ELF-1 (cell line): Measurements from ENCODE around the gene KCNG1.
A peak's percentile ranks its signal among the peaks of the same experiment; 100 is the strongest.
"Not testable (repeated sequence)": the region's sequence is repeated elsewhere in the genome, so short reads cannot be mapped to it uniquely, and the experiment has no call there.

ENCODE experiments used
- DNase-seq: peaks from one replicate; pipeline ENCODE4 v3.0.0-alpha.2; 2016; ENCODE audit warnings: low read depth, low spot score

Gene KCNG1

GRCh38 chr20:50987493-50988210, 35.3 kb downstream of the KCNG1 start:
- DNase-seq: peak; percentile 91

DNA sequence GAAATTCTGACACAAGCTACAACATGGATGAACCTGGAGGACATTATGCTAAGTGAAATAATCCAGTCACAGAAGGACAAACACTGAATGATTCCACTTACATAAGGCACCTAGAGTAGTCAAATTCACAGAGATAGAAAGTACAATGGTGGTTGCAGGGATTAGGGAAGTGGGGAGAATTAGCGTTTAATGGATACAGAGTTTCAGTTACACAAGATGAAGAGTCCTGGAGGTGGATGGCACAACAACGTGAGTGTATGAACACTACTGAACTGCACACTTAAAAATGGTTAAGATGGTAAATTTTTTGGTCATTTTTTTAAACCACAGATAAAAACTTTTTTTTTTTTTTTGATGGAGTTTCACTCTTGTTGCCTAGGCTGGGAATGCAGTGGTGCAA, 39.6 kb downstream of the KCNG1 start:
- DNase-seq: no peak

DNA sequence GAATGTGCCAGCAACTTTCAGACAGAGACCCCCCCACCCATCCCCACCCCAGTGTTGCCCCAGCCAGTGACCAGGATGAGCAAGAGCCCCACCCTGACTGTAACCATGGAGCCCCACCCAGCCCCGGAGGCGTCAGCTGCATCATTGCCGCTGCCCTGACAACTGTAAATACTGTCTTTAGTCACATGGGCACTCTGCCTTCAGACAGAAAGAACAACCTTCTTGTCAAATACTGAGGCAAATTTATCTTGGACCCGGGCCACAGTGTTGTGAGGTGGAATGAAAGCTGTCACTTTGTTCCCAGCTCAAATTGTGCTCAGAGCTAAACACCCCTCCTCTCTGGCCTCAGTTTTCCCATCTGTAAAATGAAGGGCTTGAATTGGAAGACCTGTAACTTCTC, 40.5 kb downstream of the KCNG1 start:
- peak; percentile 47 for DNase-seq

DNA sequence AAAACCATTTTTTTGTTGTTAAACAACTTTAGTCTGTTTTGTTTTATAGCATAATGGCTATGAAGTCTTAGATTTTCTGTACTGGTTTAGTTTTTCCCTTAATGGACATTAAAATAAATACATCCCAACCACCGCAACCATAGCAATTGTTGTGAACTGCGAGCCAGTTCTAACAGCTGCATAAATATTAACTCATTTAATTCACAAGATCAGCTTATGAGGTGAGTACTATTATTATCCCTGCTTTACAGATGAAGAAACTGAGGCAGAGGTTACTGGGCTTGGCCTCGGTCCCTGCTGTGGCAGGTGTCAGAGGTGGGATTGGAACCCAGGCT, 41.2 kb downstream of the KCNG1 start:
- DNase-seq: no peak

- peak; percentile 77 for DNase-seq
Measured at GRCh38 chr20:50980851-50981713, 41.8 kb downstream of the KCNG1 start.

- no peak for DNase-seq
Measured at GRCh38 chr20:50980071-50980681, 42.7 kb downstream of the KCNG1 start.

DNA sequence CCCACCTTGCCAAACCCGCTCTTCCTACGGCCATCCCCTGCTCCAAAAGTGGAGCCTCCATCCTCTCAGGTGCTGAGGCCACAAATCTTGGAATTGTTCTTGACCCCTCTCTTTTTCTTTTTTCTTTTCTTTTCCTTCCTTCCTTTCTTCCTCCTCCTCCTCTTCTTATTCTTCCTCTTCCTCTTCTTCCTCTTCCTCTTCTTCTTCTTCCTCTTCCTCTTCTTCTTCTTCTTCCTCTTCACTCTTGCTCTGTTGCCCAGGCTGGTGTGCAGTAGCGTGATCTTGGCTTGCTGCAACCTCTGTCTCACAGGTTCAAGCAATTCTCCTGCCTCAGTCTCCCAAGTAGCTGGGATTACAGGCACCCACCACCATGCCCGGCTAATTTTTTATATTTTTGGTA, 44.4 kb downstream of the KCNG1 start:
- DNase-seq: not testable (repeated sequence)

- peak; percentile 77 for DNase-seq
Measured at GRCh38 chr20:50977066-50978021, 45.6 kb downstream of the KCNG1 start.

- no peak for DNase-seq
Measured at GRCh38 chr20:50975701-50976330, 47.1 kb downstream of the KCNG1 start.

DNA sequence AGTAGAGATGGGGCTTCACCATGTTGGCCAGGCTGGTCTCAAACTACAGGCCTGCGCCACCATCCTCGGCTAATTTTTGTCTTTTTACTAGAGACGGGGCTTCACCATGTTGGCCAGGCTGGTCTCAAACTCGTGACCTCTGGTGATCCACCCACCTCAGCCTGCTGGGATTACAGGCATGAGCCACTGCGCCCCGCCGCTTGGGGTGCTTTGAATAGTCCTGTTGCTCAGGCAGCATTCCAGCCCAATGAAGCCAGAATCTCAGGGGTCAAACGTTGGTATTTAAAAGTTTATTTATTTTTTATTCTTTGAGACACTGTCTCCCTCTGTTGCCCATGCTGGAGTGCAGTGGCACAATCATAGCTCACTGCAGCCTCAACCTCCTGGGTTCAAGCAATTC, 53.0 kb downstream of the KCNG1 start:
- DNase-seq: no peak

DNA sequence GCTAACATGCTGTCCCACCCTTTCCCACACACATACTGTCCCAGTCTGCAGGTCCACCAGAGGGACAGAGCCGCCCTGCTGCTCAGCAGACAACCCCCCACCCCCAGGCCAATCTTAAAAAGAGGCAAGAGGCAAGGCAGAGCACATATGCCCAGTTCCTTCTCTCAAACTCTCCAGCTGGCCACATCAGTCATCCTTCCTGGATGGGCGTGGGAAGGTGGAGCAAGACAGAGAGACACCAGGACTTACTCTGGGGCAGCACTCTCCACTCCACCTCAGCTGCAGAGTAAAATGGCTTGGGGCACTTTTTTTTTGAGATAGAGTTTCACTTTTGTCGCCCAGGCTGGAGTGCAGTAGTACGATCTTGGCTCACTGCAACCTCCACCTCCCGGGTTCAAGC, 53.5 kb downstream of the KCNG1 start:
- DNase-seq: no peak

DNA sequence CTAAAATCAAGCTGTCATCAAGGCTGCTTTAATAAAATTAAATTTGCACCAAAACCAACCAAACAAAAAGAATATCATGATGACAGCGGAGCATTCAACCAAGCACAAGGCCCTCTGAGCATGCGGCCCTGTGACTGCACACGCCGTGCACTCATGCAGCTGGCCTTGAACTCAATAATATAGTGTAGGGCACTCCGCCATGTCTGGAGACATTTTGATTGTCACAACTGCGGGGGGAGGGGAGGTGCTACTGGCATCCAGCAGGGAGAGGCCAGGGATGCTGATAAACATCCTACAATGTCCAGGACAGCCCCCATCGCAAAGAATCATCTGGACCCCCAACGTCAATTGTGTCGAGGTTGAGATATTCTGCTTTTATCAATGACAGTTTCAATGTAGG, 54.6 kb downstream of the KCNG1 start:
- DNase-seq: no peak

DNA sequence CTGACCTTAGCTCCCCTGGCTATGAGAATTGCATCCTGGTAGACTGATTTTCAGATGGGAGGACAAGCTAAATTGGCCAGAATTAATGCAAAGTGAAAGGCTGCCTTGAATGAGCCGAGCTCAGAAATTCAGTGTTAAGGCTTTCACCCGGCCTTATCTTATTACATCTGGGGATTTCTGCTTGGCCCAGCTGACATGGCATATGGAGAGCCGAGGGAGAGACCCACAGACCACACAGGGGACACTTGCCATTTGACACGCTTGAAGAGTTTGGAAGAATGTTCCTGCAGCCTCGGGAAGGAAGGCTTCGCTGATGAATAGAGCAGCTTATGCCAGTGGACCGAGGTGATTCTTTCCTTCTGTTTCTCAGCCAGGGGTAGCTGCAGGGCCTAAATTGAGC, 55.3 kb downstream of the KCNG1 start:
- no peak for DNase-seq

DNA sequence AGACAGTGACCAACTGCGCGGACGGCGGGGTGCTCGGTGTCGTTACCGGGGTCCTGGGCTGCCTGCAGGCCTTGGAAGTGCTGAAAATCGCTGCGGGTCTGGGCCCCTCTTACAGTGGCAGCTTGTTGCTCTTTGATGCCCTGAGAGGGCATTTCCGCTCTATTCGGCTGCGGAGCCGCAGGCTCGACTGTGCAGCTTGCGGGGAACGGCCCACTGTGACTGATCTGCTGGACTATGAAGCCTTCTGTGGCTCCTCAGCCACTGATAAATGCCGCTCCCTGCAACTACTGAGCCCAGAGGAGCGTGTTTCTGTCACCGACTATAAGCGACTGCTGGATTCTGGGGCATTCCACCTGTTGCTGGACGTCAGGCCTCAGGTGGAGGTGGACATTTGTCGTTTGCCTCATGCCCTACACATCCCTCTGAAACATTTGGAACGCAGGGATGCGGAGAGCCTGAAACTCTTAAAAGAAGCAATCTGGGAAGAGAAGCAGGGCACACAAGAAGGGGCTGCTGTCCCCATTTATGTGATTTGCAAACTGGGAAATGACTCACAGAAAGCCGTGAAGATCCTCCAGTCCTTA, 63.3 kb downstream of the KCNG1 start:
- DNase-seq: no peak

GRCh38 chr20:50958615-50959542, 64.0 kb downstream of the KCNG1 start, which contains the start of gene MOCS3:
TSS of gene MOCS3 (plus strand) at chr20:50958818. CDS start at chr20:50958843, 25 bp downstream.
- DNase-seq: peak; percentile 92

- peak; percentile 92 for DNase-seq
Measured at GRCh38 chr20:50957798-50958614, 64.9 kb downstream of the KCNG1 start, which contains the start of gene DPM1. TSS of gene DPM1 (minus strand) at chr20:50958532. CDS start at chr20:50958523, 9 bp downstream.

- no peak for DNase-seq
Measured at GRCh38 chr20:50957276-50957675, 65.6 kb downstream of the KCNG1 start.

GRCh38 chr20:50953821-50954220, 69.1 kb downstream of the KCNG1 start:
- DNase-seq: no peak
